Mononuclear cell (primary cell): ENCODE data around the gene RSPRY1. TPM values are rescaled to one million over a fixed set of nuclear protein-coding genes. Genes with fewer than 3 reads are reported as not detected.

Experiments
- H3K27me3 ChIP-seq: 2 replicates; pipeline ENCODE4 v1.6.0; 2011; ENCODE audit warnings: low read length, control low read depth; ENCODE audit not compliant: insufficient read depth
- H3K4me1 ChIP-seq: 2 replicates; pipeline ENCODE4 v1.5.1; 2011; ENCODE audit warnings: mild to moderate bottlenecking, low read length, control low read depth; ENCODE audit not compliant: insufficient read depth
- H3K4me3 ChIP-seq: 2 replicates; pipeline ENCODE4 v1.5.1; 2011; ENCODE audit warnings: mild to moderate bottlenecking, low read length, moderate library complexity
- H3K9me3 ChIP-seq: 2 replicates; pipeline ENCODE4 v1.5.1; 2011; ENCODE audit warnings: low read depth, mild to moderate bottlenecking, control low read depth, low read length
- total RNA-seq: library from RNA; depleted of rRNA; stranded (reverse); fragments of >200 nt; gene quantifications from one replicate; pipeline ENCODE4 v1.2.3, GENCODE V29; 2012

RSPRY1 gene
- total RNA-seq, 1 donor: 25.4 TPM

DNA sequence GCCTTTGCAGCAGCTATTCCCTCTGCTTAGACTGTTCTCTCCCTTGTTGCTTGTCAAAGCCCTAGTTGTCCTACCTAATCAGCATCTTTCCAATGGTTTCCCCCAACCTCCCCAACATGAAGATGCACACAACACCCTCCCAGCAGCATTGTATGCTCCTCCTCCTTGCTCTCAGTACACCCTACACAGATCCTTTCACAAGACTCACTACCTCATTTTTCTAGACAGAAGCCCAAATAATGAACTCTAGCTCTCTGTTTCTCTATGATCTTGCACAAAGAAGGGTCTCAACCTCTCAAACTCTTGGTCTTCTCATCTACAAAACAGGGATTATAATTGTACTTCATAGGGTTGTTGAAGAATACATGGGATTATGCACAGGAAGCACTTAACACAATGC lies 19.7 kb upstream of the RSPRY1 start:
- Histone ChIP-seq H3K4me3 (no peak overlapping the region), H3K9me3 (no peaks in the 10 kb centered on the region), H3K27me3 (no peaks in the 10 kb centered on the region), H3K4me1 (peaks cover 24% of the 10 kb centered on the region)

GRCh38 chr16:57166951-57167350 lies 19.2 kb upstream of the RSPRY1 start:
- Histone ChIP-seq H3K27me3 (no peaks in the 10 kb centered on the region), H3K4me3 (no peak overlapping the region), H3K4me1 (peaks cover 24% of the 10 kb centered on the region), H3K9me3 (no peaks in the 10 kb centered on the region)

DNA sequence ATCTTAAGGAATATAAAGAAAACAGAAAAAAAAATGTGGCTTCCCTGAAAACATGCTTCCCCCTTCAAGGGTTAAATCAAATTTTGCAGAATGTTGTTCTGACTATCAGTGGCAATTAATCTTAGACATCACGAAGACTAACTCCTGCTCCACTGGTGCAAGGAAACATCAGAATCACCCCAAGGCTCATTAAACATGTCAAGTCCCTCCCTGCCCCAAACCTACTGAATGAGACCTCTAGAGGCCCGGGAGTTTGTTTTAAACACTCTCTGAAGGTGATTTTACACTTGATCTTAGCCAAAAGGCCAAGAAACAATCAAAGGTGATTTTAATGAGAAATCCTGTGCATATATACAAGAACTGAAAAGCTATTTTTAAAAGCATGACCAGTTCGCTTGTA lies 18.6 kb upstream of the RSPRY1 start:
- Histone ChIP-seq H3K4me1 (peaks cover 24% of the 10 kb centered on the region), H3K9me3 (no peaks in the 10 kb centered on the region), H3K4me3 (no peak overlapping the region), H3K27me3 (no peaks in the 10 kb centered on the region)

- H3K9me3 ChIP-seq: no peaks in the 10 kb centered on the region
- peaks cover 24% of the 10 kb centered on the region for H3K4me1 ChIP-seq
- H3K27me3 ChIP-seq: no peaks in the 10 kb centered on the region
- H3K4me3 ChIP-seq: no peak overlapping the region
Observed at GRCh38 chr16:57167953-57168352, 18.2 kb upstream of the RSPRY1 start.

DNA sequence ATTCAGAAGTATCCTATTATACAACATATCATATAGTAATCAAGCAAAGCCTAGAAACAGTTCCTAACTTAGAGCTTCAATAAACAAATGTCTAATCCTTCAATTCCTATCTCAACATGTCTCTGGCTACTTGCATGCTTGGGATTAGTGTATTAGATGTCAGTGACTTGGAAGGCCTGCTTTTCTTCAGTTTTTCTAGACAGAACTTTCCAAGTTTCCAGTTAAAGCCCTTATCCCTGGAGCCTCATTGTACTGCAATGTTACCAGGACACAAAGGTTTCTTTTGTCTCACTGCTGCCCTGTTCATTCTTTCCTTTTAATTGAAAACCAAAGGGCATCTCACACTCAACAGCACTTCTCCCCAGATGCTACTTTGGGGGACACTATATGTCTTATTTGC lies 16.8 kb upstream of the RSPRY1 start:
- no peaks in the 10 kb centered on the region for H3K9me3 ChIP-seq
- H3K27me3 ChIP-seq: no peaks in the 10 kb centered on the region
- no peak overlapping the region for H3K4me3 ChIP-seq
- peaks cover 24% of the 10 kb centered on the region for H3K4me1 ChIP-seq

- Histone ChIP-seq H3K9me3 (no peaks in the 10 kb centered on the region), H3K27me3 (no peaks in the 10 kb centered on the region), H3K4me3 (no peak overlapping the region), H3K4me1 (peaks cover 4% of the 10 kb centered on the region)
Observed at GRCh38 chr16:57172721-57173290, 13.3 kb upstream of the RSPRY1 start.

DNA sequence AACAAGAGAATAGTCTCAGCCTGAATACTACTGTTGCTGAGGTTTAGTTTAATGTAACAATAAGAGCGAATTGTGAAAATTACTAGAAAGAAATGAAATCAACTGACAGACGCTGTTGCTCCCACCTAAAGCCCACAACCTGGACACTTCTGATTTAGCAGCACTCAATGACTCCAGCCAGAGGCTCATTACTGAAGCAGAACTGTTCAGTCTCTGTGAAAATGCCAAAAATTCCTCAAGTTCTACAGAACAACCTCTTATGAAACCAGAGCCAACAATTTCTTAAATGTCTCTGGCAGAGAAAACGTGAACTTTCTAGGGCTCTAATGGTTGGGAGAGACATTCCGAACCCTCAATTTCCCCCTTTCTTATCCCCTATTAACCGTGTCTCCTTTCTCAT lies 10.2 kb upstream of the RSPRY1 start:
- H3K4me3 ChIP-seq: no peak overlapping the region
- no peaks in the 10 kb centered on the region for H3K9me3 ChIP-seq
- no peaks in the 10 kb centered on the region for H3K27me3 ChIP-seq
- no peaks in the 10 kb centered on the region for H3K4me1 ChIP-seq

- H3K4me3 ChIP-seq: no peak overlapping the region
Observed at GRCh38 chr16:57178196-57178595, 7.9 kb upstream of the RSPRY1 start.

GRCh38 chr16:57178793-57179212 lies 7.3 kb upstream of the RSPRY1 start:
- Histone ChIP-seq H3K4me3 (no peak overlapping the region), H3K4me1 (peaks cover 7% of the 10 kb centered on the region), H3K27me3 (no peaks in the 10 kb centered on the region), H3K9me3 (no peaks in the 10 kb centered on the region)

More at GRCh38 chr16:57178196-57178595, 7.9 kb upstream of the RSPRY1 start:
- Histone ChIP-seq H3K9me3 (no peaks in the 10 kb centered on the region), H3K4me1 (peaks cover under 1% of the 10 kb centered on the region), H3K27me3 (no peaks in the 10 kb centered on the region)

DNA sequence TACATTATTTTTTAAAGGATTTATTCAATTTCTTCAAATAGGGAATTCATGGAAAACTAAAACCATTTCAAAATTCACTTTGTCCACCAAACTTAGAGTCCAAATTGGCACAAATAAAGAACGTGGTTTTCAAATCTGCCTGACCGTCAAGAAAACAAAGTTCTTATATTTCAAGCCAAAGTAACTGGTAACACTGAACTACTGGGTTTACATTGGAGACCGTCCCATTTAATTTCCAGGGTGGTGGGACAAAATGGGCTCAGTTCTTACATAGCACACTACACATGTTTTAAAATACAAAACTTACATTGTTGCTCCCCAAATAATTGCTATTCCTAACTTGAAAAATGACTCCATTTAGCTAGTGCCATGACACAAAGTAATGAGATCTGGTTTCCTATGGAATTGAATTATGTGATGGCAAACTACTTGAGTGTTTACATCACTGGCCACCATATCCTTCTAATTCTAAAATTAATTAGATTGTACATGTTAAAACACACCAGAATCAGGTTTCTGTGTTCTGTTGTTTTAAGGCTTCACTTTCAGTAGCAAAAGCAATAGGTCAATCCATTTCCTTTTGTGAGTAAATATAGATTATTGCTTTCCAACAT lies 6.8 kb upstream of the RSPRY1 start:
- Histone ChIP-seq H3K9me3 (no peaks in the 10 kb centered on the region), H3K4me3 (no peak overlapping the region), H3K4me1 (peaks cover 7% of the 10 kb centered on the region), H3K27me3 (no peaks in the 10 kb centered on the region)

DNA sequence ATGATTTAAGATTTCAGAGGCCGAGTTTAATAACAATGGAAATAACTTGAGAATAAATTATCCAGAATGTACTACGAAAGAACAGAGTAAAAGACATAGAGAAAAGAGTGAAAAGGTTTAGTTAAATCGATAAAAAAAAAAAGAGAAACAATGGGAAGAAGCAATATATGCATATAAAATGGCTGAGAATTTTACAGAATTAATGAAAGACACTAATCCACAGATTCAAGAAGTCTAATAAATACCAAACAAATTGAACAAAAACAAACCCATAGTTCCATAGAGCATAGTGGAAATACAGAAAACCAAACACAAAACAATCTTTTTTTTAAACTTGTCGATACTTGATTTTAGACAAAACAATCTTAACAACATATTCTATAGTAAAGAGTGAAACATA lies 2.0 kb upstream of the RSPRY1 start:
- no peaks in the 10 kb centered on the region for H3K9me3 ChIP-seq
- no peaks in the 10 kb centered on the region for H3K27me3 ChIP-seq
- peaks cover 33% of the 10 kb centered on the region for H3K4me1 ChIP-seq
- H3K4me3 ChIP-seq: no peak overlapping the region

GRCh38 chr16:57184887-57185445 lies 1.2 kb upstream of the RSPRY1 start:
- no peaks in the 10 kb centered on the region for H3K9me3 ChIP-seq
- H3K4me1 ChIP-seq: peaks cover 35% of the 10 kb centered on the region
- peak overlapping the region; percentile 97 for H3K4me3 ChIP-seq

GRCh38 chr16:57185446-57185944 lies 634 bp upstream of the RSPRY1 start:
- Histone ChIP-seq H3K9me3 (no peaks in the 10 kb centered on the region), H3K4me1 (peaks cover 38% of the 10 kb centered on the region), H3K27me3 (no peaks in the 10 kb centered on the region), H3K4me3 (peak overlapping the region; percentile 97)

More at GRCh38 chr16:57184887-57185445, 1.2 kb upstream of the RSPRY1 start:
- no peaks in the 10 kb centered on the region for H3K27me3 ChIP-seq

DNA sequence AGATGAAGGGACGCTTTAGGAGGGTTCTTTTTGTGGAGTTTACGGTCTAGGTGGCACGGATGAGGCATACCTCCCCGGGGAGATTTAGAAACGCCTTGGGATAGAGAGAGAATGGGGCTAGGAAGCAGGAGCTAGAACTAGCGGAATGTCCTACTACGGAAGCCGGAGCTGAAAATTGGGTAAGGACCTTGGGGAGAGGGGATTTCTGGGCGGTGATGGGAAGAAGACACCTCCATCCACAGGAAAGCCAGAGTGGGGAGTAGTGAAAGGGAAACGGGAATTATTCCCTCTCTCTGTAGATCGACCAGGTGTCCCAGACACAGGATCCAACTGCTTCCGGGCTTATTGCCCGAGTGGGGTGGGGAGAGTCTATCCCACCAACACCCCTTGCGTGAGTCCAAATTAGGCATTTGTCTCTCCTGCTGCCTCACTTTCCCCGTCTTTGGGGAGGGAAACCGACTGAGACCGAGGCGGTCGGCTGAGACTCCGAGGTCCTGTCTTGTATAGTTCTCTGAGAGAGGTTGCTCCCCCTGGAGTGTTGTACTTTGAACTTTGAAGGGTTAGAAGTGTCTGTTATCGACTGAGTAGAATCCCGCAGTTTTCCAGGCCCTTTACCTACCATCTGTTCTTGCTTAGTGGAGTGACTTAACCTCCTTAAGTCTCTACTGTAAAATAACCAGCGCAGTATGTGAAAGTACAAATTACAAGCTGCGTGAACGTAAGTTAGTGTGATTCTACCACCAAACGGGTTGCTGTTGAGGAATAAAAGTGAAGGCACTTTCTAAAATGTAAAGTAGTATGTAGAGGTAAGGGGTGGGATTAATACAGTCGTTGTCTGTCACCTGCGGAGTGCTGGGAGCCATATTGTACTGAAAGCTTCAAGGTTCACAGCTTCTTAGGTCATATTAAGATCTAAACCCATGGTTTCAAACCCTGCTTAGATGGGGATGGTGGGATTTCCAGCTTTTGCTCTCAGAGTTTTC lies 1.0 kb downstream of the RSPRY1 start:
- no peaks in the 10 kb centered on the region for H3K9me3 ChIP-seq
- H3K27me3 ChIP-seq: no peaks in the 10 kb centered on the region
- peaks cover 38% of the 10 kb centered on the region for H3K4me1 ChIP-seq
- H3K4me3 ChIP-seq: peak overlapping the region; percentile 97
